ENCODE measurements around the gene MAP4K2.

MAP4K2 gene

GRCh38 chr11:64790205-64791095 lies 12.6 kb downstream of the MAP4K2 start:
- DNase-seq = no peak

- DNase-seq = no peak
These were observed 13.4 kb downstream of the MAP4K2 start for GRCh38 chr11:64789331-64790204.

- no peak for DNase-seq
These were observed 14.4 kb downstream of the MAP4K2 start for GRCh38 chr11:64788321-64789215.

GRCh38 chr11:64787526-64788320 lies 15.3 kb downstream of the MAP4K2 start:
- DNase-seq = peak; percentile 63

- no peak for DNase-seq
These were observed 16.7 kb downstream of the MAP4K2 start for GRCh38 chr11:64786308-64786707.

GRCh38 chr11:64784813-64785581 lies 18.0 kb downstream of the MAP4K2 start:
- no peak for DNase-seq

GRCh38 chr11:64778473-64779298 lies 24.3 kb downstream of the MAP4K2 start, which contains the start of gene SF1:
TSS of gene SF1 (minus strand) at chr11:64778542. CDS start at chr11:64778392, 150 bp downstream.
- DNase-seq = peak; percentile 100

GRCh38 chr11:64778223-64778472 lies 24.9 kb downstream of the MAP4K2 start:
- no peak for DNase-seq

GRCh38 chr11:64777449-64778222 lies 25.4 kb downstream of the MAP4K2 start:
- DNase-seq = peak; percentile 80

- DNase-seq = no peak
These were observed 26.1 kb downstream of the MAP4K2 start for GRCh38 chr11:64776875-64777274.

GRCh38 chr11:64776425-64776824 lies 26.6 kb downstream of the MAP4K2 start:
- no peak for DNase-seq

- no peak for DNase-seq
These were observed 28.9 kb downstream of the MAP4K2 start for GRCh38 chr11:64774144-64774543.

GRCh38 chr11:64772303-64773018 lies 30.6 kb downstream of the MAP4K2 start:
- no peak for DNase-seq

- DNase-seq = peak; percentile 13
These were observed 31.2 kb downstream of the MAP4K2 start for GRCh38 chr11:64771861-64772260.

- DNase-seq = no peak
These were observed 32.9 kb downstream of the MAP4K2 start for GRCh38 chr11:64770120-64770519.

GRCh38 chr11:64769283-64769682 lies 33.7 kb downstream of the MAP4K2 start:
- no peak for DNase-seq

GRCh38 chr11:64768300-64768694 lies 34.7 kb downstream of the MAP4K2 start:
- no peak for DNase-seq

Measured in CD4-positive, alpha-beta T cell treated with Interferon gamma for 1 hour (primary cell).